ENCODE data around the gene ACTC1.

DNA sequence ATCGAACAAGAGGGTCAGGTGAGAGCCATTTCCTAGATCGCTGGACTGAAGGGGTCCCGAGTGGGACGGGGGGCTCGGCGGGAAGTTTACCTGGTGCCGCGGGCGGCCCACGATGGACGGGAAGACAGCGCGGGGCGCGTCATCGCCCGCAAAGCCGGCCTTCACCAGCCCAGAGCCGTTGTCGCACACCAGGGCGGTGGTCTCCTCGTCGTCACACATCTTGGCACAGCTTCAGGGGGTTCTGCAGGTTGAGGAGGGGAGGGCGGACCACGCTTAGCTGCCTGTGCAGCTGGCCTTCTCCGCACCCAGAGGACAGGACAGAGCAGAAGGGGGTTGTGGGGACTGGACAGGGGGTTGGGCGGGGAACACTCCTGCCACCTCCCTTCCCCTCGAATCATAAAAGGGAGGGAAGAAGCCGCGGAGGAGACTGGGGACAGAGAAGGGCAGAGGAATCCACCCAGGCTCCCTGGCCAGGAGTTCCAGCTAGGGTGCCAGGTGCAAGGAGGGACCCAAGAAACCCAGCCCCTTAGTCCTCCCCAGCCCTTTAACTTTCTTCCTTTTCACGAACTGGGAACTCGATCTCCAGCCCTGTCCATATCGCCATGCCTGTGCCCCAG lies 651 bp downstream of the ACTC1 start:
- TF ChIP-seq, protein P1, sequence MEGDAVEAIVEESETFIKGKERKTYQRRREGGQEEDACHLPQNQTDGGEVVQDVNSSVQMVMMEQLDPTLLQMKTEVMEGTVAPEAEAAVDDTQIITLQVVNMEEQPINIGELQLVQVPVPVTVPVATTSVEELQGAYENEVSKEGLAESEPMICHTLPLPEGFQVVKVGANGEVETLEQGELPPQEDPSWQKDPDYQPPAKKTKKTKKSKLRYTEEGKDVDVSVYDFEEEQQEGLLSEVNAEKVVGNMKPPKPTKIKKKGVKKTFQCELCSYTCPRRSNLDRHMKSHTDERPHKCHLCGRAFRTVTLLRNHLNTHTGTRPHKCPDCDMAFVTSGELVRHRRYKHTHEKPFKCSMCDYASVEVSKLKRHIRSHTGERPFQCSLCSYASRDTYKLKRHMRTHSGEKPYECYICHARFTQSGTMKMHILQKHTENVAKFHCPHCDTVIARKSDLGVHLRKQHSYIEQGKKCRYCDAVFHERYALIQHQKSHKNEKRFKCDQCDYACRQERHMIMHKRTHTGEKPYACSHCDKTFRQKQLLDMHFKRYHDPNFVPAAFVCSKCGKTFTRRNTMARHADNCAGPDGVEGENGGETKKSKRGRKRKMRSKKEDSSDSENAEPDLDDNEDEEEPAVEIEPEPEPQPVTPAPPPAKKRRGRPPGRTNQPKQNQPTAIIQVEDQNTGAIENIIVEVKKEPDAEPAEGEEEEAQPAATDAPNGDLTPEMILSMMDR (IDR thresholded peaks at IDR 0.05), result no peak
- TF ChIP-seq POLR2A (IDR thresholded peaks at IDR 0.05), result no peak

Data from esophagus squamous epithelium (tissue), 4 donors.